IMR-90 (cell line): Measurements from ENCODE around the gene C5AR2. TPM values are rescaled to one million over a fixed set of nuclear protein-coding genes. Genes with fewer than 3 reads are reported as not detected.

Experiments used
- ATAC-seq: fragments of 200-7000 bp; cut with Tn5 transposase; 2 replicates; pipeline ENCODE4 v1.9.1; 2020; ENCODE audit warnings: low read depth, mild to moderate bottlenecking, moderate library complexity
- BruUV-seq: library from RNA; stranded (reverse); fragments of 400-500 nt; replicated peaks from 2 replicates; lab custom pipeline; 2021; lab: Mats Ljungman, UMichigan
- CTCF ChIA-PET: fragments of 300-600 bp; formaldehyde crosslinking; extraction: SDS; loops from one replicate; lab custom pipeline; 2021; ENCODE audit warnings: antibody characterized with exemption; lab: Yijun Ruan, JAX
- POLR2A ChIA-PET: fragments of 300-600 bp; sonication (Branson Sonifier 250); formaldehyde crosslinking; loops from one replicate; lab custom pipeline; 2022; ENCODE audit warnings: antibody characterized with exemption; ENCODE audit not compliant: unreplicated experiment; lab: Charles Lee
- DNase-seq: peaks from one replicate; pipeline ENCODE4 v3.0.0; 2013
- H2AFZ ChIP-seq: replicated peaks from 2 replicates; pipeline ENCODE3; 2013; ENCODE audit warnings: low read length, mild to moderate bottlenecking; ENCODE audit not compliant: poor library complexity
- H2AK5ac ChIP-seq: 2 replicates; pipeline ENCODE4 v1.6.1; 2013; ENCODE audit warnings: low read depth, low read length, inconsistent platforms
- H2AK9ac ChIP-seq: replicated peaks from 2 replicates; pipeline ENCODE3; 2013; ENCODE audit warnings: mild to moderate bottlenecking, low read depth, low read length, moderate library complexity; ENCODE audit not compliant: poor library complexity
- H2BK120ac ChIP-seq: 2 replicates; pipeline ENCODE4 v1.6.1; 2013; ENCODE audit warnings: low read depth, low read length, inconsistent platforms
- H2BK15ac ChIP-seq: 3 replicates; pipeline ENCODE4 v1.6.1; 2013; ENCODE audit warnings: low read depth, low read length, inconsistent platforms
- H2BK20ac ChIP-seq: 2 replicates; pipeline ENCODE4 v1.6.1; 2013; ENCODE audit warnings: low read depth, mild to moderate bottlenecking, inconsistent platforms, low read length, moderate library complexity
- H2BK5ac ChIP-seq: 2 replicates; pipeline ENCODE4 v1.6.1; 2013; ENCODE audit warnings: mild to moderate bottlenecking, low read depth, low read length, inconsistent platforms; ENCODE audit not compliant: poor library complexity, severe bottlenecking
- H3K14ac ChIP-seq: replicated peaks from 2 replicates; pipeline ENCODE4 v1.6.1; 2013; ENCODE audit warnings: low read depth, low read length, inconsistent platforms
- H3K18ac ChIP-seq: 2 replicates; pipeline ENCODE4 v1.6.1; 2013; ENCODE audit warnings: low read depth, low read length, control low read depth
- H3K23ac ChIP-seq: 2 replicates; pipeline ENCODE4 v1.6.1; 2013; ENCODE audit warnings: low read depth, low read length, inconsistent platforms
- H3K27ac ChIP-seq: 2 replicates; pipeline ENCODE4 v1.5.1; 2013; ENCODE audit warnings: mild to moderate bottlenecking, control low read depth, low read length; ENCODE audit not compliant: insufficient read depth
- H3K27me3 ChIP-seq: 2 replicates; pipeline ENCODE4 v1.6.1; 2013; ENCODE audit warnings: low read length; ENCODE audit not compliant: control insufficient read depth, insufficient read depth
- H3K36me3 ChIP-seq: 2 replicates; pipeline ENCODE4 v1.6.1; 2013; ENCODE audit warnings: low read length, mixed read lengths; ENCODE audit not compliant: control insufficient read depth, insufficient read depth
- H3K4ac ChIP-seq: 2 replicates; pipeline ENCODE4 v1.6.1; 2013; ENCODE audit warnings: low read depth, low read length, inconsistent platforms
- H3K4me1 ChIP-seq: 2 replicates; pipeline ENCODE4 v1.6.1; 2013; ENCODE audit warnings: low read length, mixed read lengths; ENCODE audit not compliant: control insufficient read depth, insufficient read depth
- H3K4me2 ChIP-seq: 2 replicates; pipeline ENCODE4 v1.6.1; 2013; ENCODE audit warnings: low read depth, mild to moderate bottlenecking, control low read depth, low read length, moderate library complexity
- H3K4me3 ChIP-seq: 2 replicates; pipeline ENCODE4 v1.5.1; 2013; ENCODE audit warnings: low read depth, mild to moderate bottlenecking, control low read depth, low read length, moderate library complexity; ENCODE audit not compliant: insufficient read depth
- H3K56ac ChIP-seq: 2 replicates; pipeline ENCODE4 v1.6.1; 2013; ENCODE audit warnings: low read length, inconsistent platforms; ENCODE audit not compliant: insufficient read depth; ENCODE audit errors: extremely low read depth
- H3K79me1 ChIP-seq, 2 experiments: 2 replicates each; pipeline ENCODE4 v1.6.1; 2013; ENCODE audit warnings: low read length in 2 of 2, inconsistent platforms in 1 of 2, low read depth in 1 of 2
- H3K9ac ChIP-seq: 2 replicates; pipeline ENCODE4 v1.6.1; 2013; ENCODE audit warnings: low read depth, low read length, control low read depth
- H3K9me1 ChIP-seq: 2 replicates; pipeline ENCODE4 v1.6.1; 2013; ENCODE audit warnings: low read length, inconsistent platforms; ENCODE audit not compliant: insufficient read depth
- H3K9me3 ChIP-seq: 2 replicates; pipeline ENCODE4 v1.6.1; 2013; ENCODE audit warnings: low read length; ENCODE audit not compliant: control insufficient read depth, insufficient read depth
- H4K20me1 ChIP-seq: 2 replicates; pipeline ENCODE4 v1.6.1; 2013; ENCODE audit warnings: low read length, inconsistent platforms; ENCODE audit not compliant: insufficient read depth
- H4K5ac ChIP-seq: 2 replicates; pipeline ENCODE4 v1.6.1; 2013; ENCODE audit warnings: mild to moderate bottlenecking, low read depth, low read length, control low read depth
- H4K8ac ChIP-seq, 2 experiments: 2 replicates each; pipeline ENCODE4 v1.6.1; 2013; ENCODE audit warnings: low read depth in 2 of 2, low read length in 2 of 2, control low read depth in 1 of 2, inconsistent platforms in 1 of 2
- H4K91ac ChIP-seq: 2 replicates; pipeline ENCODE4 v1.6.1; 2013; ENCODE audit warnings: low read depth, low read length, inconsistent platforms; ENCODE audit not compliant: insufficient read depth
- CHD1 ChIP-seq: IDR thresholded peaks from 2 replicates; pipeline ENCODE4 v1.6.1; 2012; ENCODE audit warnings: low read depth, low read length, improper control_type of control experiment
- ELK1 ChIP-seq: fragments of 150-350 bp; IDR thresholded peaks from 2 replicates; pipeline ENCODE4 v1.6.1; 2016; ENCODE audit warnings: low read depth, mild to moderate bottlenecking, low read length, moderate library complexity, borderline replicate concordance
- FOS ChIP-seq: fragments of 150-350 bp; IDR thresholded peaks from 2 replicates; pipeline ENCODE4 v1.6.1; 2016; ENCODE audit warnings: low read depth, low read length
- MAZ ChIP-seq: IDR thresholded peaks from 2 replicates; pipeline ENCODE4 v1.6.1; 2012; ENCODE audit warnings: low read depth, mild to moderate bottlenecking, low read length, improper control_type of control experiment, moderate library complexity, borderline replicate concordance
- NFE2L2 ChIP-seq: fragments of 150-350 bp; IDR thresholded peaks from 2 replicates; pipeline ENCODE4 v1.6.1; 2016; ENCODE audit warnings: low read depth, mild to moderate bottlenecking, low read length
- POLR2A ChIP-seq: IDR thresholded peaks from 2 replicates; pipeline ENCODE4 v1.6.1; 2012; ENCODE audit warnings: mild to moderate bottlenecking, low read depth, low read length
- RFX5 ChIP-seq: IDR thresholded peaks from 2 replicates; pipeline ENCODE4 v1.8.0; 2012; ENCODE audit warnings: low read depth, mild to moderate bottlenecking, low read length, moderate library complexity
- SMC3 ChIP-seq: fragments of 150-350 bp; IDR thresholded peaks from 2 replicates; pipeline ENCODE4 v1.6.1; 2016; ENCODE audit warnings: low read depth, mild to moderate bottlenecking, antibody characterized with exemption, low read length, moderate library complexity
- USF2 ChIP-seq: fragments of 150-350 bp; IDR thresholded peaks from 2 replicates; pipeline ENCODE4 v1.6.1; 2017; ENCODE audit warnings: mild to moderate bottlenecking, antibody characterized with exemption, low read length, low read depth
- WGBS, 2 experiments: methylation state at CpG; one replicate each; pipeline versions ENCODE4 v1.1.5 to v1.1.7; 2013; ENCODE audit warnings: missing lambda C conversion rate in 2 of 2; ENCODE audit not compliant: insufficient read length in 1 of 2; ENCODE audit errors: extremely low coverage in 2 of 2; 5-methylcytosine and 5-hydroxymethylcytosine counted together
- dilution Hi-C: fragments of 300-500 bp; cut with HindIII; formaldehyde crosslinking; loops from one replicate; pipeline ENCODE4 v1.14.3; 2018; ENCODE audit warnings: low sequenced_read_pairs; ENCODE audit not compliant: unreplicated experiment
- in situ Hi-C: fragments of 300-500 bp; cut with MboI; formaldehyde crosslinking; loops from 3 replicates; pipeline ENCODE4 v1.14.3; 2019; ENCODE audit warnings: low sequenced_read_pairs, inconsistent platforms, mixed read lengths
- intact Hi-C: fragments of 100-400 bp; cut with micrococcal nuclease; formaldehyde crosslinking; loops from 2 replicates; pipeline ENCODE4 v1.10.0; 2022
- polyA plus RNA-seq, 3 experiments: library from polyadenylated mRNA; depleted of rRNA; stranded (reverse); fragments of >200 nt; gene quantifications; 2 replicates each; pipeline ENCODE4 v1.2.3, GENCODE V29; 2012; ENCODE audit warnings: low replicate concordance in 1 of 3
- total RNA-seq: library from RNA; depleted of rRNA; stranded (reverse); fragments of >200 nt; gene quantifications from 2 replicates; pipeline ENCODE4 v1.2.3, GENCODE V29; 2012

Gene C5AR2
- total and polyA plus RNA-seq, 2 of the 4 experiments (the other 2 are of a cell fraction) = not detected

- no peak for DNase-seq
- H3K4me3 ChIP-seq = no peak overlapping the region
- no peak for TF ChIP-seq USF2
- TF ChIP-seq CHD1 = no peak
- TF ChIP-seq FOS = no peak
- TF ChIP-seq RFX5 = no peak
- no peak for TF ChIP-seq ELK1
- TF ChIP-seq MAZ = no peak
- TF ChIP-seq SMC3 = no peak
- no peak for TF ChIP-seq POLR2A
- no peak for TF ChIP-seq NFE2L2
- H4K20me1 ChIP-seq = no peaks in the 10 kb centered on the region
- dilution Hi-C loops = no loop called here
- H3K23ac ChIP-seq = no peak overlapping the region
- H3K9ac ChIP-seq = no peak overlapping the region
- H2BK20ac ChIP-seq = no peak overlapping the region
- no peak overlapping the region for H3K18ac ChIP-seq
- no peak overlapping the region for H3K56ac ChIP-seq
- H3K4me1 ChIP-seq = no peaks in the 10 kb centered on the region
- ATAC-seq = no peak
- H3K9me1 ChIP-seq = 0 out of 2 replicates have a peak, but pooled peaks cover 3% of the 10 kb centered on the region
- H3K14ac ChIP-seq = no peak overlapping the region
- WGBS, 2 experiments = 60% methylated on average over 1 of the region's 9 CpGs; no CpG with 5 or more reads in 1 of the 2 experiments
- BruUV-seq = no TSS peak
- no peaks in the 10 kb centered on the region for H3K79me1 ChIP-seq
- H3K27ac ChIP-seq = no peak overlapping the region
- peaks cover 8% of the 10 kb centered on the region for H3K27me3 ChIP-seq
- H2AK5ac ChIP-seq = no peak overlapping the region
- CTCF ChIA-PET = interaction anchor here (1.0 kb wide), 1 partner anchor 24 kb away, joined by 3 read pairs; the partner anchor contains the start of gene DHX34
- H2AK9ac ChIP-seq = no peak overlapping the region
- no peak overlapping the region for H3K4me2 ChIP-seq
- no peak overlapping the region for H2BK5ac ChIP-seq
- H4K8ac ChIP-seq = no peak overlapping the region
- H4K91ac ChIP-seq = no peak overlapping the region
- no peaks in the 10 kb centered on the region for H3K36me3 ChIP-seq
- H3K4ac ChIP-seq = no peak overlapping the region
- intact Hi-C loops = no loop called here
- H2AFZ ChIP-seq = peak overlapping the region; percentile 5
- H2BK120ac ChIP-seq = no peak overlapping the region
- in situ Hi-C loops = no loop called here
- no peak overlapping the region for H2BK15ac ChIP-seq
- POLR2A ChIA-PET = no interaction called here
- H3K9me3 ChIP-seq = peaks cover 2% of the 10 kb centered on the region
- H4K5ac ChIP-seq = no peak overlapping the region
Observed at GRCh38 chr19:47324502-47324901, 7.5 kb upstream of the C5AR2 start.
